GM21367 (cell line): Measurements from ENCODE around the gene LRP1B.

ENCODE experiments used
- ATAC-seq: cut with Tn5 transposase; IDR thresholded peaks from one replicate; pipeline ENCODE4 v1.9.1; 2021; ENCODE audit not compliant: unreplicated experiment

LRP1B gene

GRCh38 chr2:141601511-141602152 is 529.2 kb downstream of the LRP1B start:
- no peak for ATAC-seq

DNA sequence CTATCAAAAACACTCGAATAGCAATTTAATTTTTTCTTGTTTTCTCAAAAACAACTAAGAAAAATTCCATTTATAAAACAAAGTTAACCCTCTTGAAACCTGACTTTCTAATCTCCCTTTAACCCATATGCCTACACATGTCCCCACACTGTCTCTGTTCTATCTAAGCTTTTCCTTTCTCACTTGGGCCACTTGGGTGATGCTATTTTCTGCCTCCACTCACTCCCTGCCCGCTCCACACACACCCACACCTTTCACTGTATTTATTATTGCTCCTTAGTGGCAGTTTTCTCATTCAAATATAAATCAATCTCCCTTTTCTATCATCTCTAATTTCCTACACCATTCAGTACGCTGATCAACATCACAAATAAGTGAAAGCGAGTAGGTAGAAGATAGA is 531.1 kb downstream of the LRP1B start:
- ATAC-seq: no peak

GRCh38 chr2:141598982-141599381 is 531.8 kb downstream of the LRP1B start:
- ATAC-seq: no peak

DNA sequence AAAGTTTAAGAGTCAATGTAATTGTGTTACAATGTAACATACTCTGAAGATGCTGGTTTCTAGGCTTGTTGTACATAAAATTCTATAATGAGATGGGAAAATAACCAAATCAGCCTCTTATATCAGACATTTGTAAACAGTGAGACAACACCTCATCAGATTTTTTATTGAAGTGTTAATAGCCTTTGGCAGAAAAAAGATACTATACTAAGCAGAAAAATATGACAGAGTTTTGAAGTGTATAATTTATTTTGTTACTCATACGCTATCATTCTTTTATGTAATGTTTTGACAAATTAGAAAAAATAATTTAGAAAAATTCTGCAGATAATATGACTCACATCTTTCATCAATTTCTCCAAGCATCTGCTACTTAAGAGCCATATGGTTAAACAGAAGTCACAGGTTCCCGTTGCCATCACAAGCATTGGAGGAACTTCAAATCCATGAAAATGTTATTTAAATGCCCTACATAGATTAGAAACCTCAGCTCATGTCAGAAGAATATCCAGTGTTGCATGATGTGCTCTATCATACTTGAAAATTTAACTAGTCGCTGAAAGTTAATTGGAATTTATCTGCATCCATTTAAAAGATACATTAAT is 535.4 kb downstream of the LRP1B start:
- ATAC-seq: no peak

GRCh38 chr2:141591787-141592186 is 539.0 kb downstream of the LRP1B start:
- ATAC-seq: no peak

GRCh38 chr2:141590620-141591019 is 540.2 kb downstream of the LRP1B start:
- ATAC-seq: no peak

- no peak for ATAC-seq
Measured at GRCh38 chr2:141589314-141589713, 541.5 kb downstream of the LRP1B start.

DNA sequence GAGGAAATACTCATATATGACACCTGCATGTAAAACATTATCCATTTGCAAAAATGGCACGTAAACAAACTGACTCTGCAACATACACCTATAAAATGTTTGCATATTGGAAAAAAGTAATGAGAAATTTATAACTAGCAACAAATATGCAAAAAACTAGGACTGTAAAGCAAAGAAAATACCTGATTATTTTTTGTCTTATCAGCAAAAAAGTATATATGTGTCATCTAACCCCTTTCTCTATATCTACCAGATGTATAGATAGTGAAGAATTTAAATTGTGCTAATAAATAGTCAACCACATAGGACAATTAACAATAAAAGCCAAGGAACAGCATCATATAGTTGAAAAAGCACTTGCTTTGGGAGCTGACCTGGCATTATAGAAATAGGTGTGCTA is 543.8 kb downstream of the LRP1B start:
- no peak for ATAC-seq

DNA sequence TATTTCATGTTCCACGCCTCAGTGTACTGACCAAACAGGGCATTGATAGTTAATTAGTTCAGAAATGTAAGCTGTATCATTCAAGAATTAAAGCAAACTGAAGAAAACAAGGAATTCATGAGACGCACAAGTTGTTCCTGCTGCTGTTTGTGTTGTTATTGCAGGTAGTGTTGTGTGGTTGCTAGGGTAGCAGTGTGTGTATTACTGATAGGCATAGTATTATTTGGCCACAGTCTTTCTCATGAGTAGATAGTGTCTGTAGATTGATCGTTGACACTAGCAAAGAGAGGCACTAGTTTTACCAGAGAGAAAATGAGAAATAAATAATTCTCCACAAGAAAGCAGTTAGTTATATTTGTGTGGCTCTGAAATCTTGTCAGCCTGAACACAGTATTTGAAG is 548.6 kb downstream of the LRP1B start:
- no peak for ATAC-seq

GRCh38 chr2:141579071-141579470 is 551.7 kb downstream of the LRP1B start:
- ATAC-seq: no peak

DNA sequence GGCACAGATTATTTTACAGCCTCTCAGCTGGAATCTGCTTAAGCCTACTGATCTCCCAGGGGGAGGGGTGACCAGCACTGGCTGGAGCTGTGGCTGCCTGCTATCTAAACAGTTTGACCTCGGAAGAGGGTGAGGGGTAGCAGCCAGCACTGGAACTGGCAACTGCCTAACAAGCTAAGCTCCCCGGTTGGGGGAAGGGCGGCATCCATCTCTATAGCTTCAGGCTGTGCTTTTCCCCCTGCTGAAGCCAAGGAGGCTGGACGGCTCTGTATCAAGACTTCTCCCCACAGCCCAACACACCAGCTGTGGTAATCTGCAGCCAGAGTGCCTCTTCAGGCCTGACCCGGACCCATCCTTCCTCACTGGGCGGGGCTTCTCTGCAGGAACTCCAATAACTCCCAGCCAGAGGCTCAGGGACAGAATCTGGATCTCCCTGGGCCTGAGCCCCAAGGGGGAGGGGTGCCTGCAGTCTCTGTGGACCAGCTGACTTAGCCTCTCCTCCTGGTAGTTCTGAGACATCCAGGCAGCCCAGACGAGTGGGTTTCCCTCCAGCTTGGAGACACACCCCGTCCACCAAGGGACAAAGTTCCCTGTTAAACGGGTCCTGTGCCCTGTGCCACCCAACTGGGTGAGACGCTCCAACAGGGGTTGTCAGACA is 560.2 kb downstream of the LRP1B start:
- no peak for ATAC-seq

GRCh38 chr2:141569941-141570340 is 560.9 kb downstream of the LRP1B start:
- no peak for ATAC-seq

DNA sequence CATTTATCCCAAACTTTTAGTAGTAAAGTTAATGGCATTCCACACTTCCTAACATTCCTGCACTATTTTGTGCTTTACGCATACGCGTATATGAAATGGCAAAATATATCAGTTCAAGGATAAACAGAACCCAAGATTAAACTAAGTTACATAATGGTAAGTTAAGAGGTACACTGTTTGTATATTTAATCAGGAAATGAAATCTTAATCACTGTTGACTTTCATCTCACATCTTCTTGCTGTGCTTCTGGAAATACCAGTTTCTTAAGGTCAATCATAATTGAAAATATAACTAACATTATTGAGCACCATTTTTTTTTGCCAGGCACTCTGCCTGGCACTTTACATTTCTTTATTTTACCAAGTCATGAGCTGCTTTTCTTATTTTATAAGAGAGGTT is 565.2 kb downstream of the LRP1B start:
- ATAC-seq: no peak

- no peak for ATAC-seq
Measured at GRCh38 chr2:141560723-141561122, 570.1 kb downstream of the LRP1B start.

DNA sequence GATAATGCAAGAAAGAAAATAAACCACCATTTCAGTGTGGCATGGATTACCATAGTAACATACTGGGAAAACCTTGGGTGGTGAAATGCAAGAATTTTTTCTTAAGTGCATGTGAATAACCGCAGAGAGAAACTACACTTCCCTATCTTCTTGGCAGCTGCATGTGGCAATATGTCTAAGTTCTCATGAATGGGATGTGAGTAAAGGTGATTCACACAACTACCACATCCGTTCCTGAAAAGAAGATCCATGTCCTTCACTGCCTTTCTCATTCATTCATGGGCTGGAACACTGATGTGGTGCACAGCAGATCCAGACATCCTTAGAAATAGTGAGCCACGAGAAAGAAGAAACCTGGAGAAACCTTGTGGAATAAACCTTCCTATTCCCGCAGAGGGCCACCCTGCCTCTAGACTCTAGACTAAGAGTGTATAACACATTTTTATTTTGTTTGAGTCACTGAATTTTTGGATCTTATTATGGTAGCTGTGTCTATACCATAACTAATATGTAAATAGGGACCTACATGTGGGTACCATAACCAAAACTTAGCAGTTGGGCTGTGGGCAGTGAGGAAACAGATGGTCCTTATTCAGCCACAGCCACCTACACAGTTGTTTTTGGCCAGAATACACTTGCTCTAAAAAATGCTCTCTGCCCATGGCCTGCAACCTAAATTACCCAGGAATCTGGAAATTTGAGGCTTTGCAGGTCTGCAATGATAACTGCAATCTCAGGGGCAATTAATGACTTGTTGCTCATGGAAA is 573.3 kb downstream of the LRP1B start:
- peak; percentile 58 for ATAC-seq

DNA sequence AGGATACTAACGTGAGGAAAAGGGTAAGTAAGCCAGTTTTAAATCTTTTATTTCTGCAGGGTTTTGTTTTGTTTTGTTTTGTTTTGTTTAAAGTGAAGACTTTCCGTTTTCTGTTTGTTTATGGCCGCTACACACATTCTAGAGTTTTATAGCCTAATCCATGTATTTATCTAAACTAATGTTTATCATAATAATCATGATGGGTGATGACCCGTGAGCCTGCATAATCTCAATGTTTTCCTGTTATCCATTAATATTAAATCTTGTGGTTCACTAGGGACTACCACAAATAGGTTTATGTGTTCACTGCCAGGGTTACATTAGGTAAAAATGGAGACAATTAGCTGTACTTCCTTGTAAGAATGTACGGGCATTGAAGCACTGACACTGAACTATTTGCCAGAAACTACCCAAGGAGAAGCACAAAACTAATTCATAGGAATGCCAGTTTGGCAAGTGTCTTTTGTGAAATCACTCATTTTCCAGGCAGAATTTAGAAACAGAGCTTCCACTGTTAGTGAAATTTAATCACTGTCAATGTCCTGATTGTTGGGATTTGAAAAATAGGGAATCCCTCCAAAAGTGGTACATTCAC is 574.8 kb downstream of the LRP1B start:
- ATAC-seq: no peak

GRCh38 chr2:141554810-141555209 is 576.0 kb downstream of the LRP1B start:
- peak; percentile 81 for ATAC-seq

- peak; percentile 80 for ATAC-seq
Measured at GRCh38 chr2:141534666-141535362, 596.0 kb downstream of the LRP1B start.

GRCh38 chr2:141529659-141530058 is 601.2 kb downstream of the LRP1B start:
- no peak for ATAC-seq

DNA sequence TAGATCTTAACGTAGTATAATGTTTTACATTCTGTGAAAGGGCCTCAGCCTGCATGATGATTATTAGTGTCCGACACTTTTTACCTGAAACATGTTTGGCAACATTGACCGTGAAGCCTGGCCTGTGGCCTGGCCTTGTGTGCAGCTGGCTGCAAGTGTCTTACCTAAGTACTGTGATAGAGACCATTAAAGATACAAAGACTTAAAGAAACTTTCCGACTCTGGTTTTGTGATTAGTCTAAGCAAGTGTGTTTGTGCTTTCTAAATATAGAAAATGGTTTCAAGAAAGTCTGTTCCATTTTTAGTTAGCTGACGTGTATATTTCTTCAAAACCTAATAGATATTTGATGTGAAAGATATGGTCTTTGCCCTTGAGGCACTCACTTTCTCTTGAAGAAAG is 601.8 kb downstream of the LRP1B start:
- peak; percentile 65 for ATAC-seq

DNA sequence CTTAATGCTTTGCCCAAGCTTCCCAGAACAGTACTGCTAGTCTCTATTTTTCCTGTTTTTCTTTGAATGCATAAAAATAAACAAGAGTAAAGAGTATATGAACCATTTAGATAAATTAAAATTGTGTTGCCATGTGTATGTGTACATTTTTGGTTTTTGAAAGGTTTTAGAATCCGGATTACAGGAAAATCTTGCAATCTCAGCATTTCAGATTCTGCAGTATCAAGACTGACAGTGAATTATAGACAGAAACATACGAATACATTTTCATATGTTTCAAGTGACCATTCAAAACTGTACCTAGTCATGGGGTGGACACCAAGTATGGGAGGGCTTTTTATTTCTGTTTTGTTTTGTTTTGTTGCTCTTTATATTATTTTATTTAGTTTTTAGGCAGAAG is 604.1 kb downstream of the LRP1B start:
- no peak for ATAC-seq
